CD8-positive, alpha-beta memory T cell (primary cell): ENCODE results near the gene RPS5. TPM values are rescaled to one million over a fixed set of nuclear protein-coding genes. Genes with fewer than 3 reads are reported as not detected.

Source experiments
- CTCF ChIA-PET: fragments of 350-600 bp; sonication (Branson Sonifier 250); formaldehyde crosslinking; loops from one replicate; lab custom pipeline; 2021; ENCODE audit warnings: antibody characterized with exemption; lab: Charles Lee
- POLR2A ChIA-PET: fragments of 350-600 bp; sonication (Branson Sonifier 250); formaldehyde crosslinking; loops from one replicate; lab custom pipeline; 2021; ENCODE audit warnings: antibody characterized with exemption; lab: Charles Lee
- DNase-seq, 5 donors: peaks; one replicate each; pipeline versions ENCODE4 v3.0.0 to v3.0.0-alpha.2; 2020 to 2022; ENCODE audit warnings: mixed read lengths in 1 of 5
- H3K27ac ChIP-seq: one replicate; pipeline ENCODE4 v1.7.0; 2013; ENCODE audit warnings: low read depth, mild to moderate bottlenecking, low read length, moderate library complexity
- H3K27me3 ChIP-seq: 2 replicates; pipeline ENCODE4 v1.7.0; 2013; ENCODE audit warnings: low read length, mild to moderate bottlenecking; ENCODE audit not compliant: insufficient read depth, poor library complexity, severe bottlenecking
- H3K36me3 ChIP-seq: 2 replicates; pipeline ENCODE4 v1.7.0; 2013; ENCODE audit warnings: mild to moderate bottlenecking, low read length, moderate library complexity; ENCODE audit not compliant: insufficient read depth
- H3K4me1 ChIP-seq: 2 replicates; pipeline ENCODE4 v1.7.0; 2013; ENCODE audit warnings: mild to moderate bottlenecking, low read length, moderate library complexity; ENCODE audit not compliant: insufficient read depth
- H3K4me3 ChIP-seq: 2 replicates; pipeline ENCODE4 v1.7.0; 2013; ENCODE audit warnings: mild to moderate bottlenecking, low read length
- H3K9me3 ChIP-seq: 2 replicates; pipeline ENCODE4 v1.7.0; 2013; ENCODE audit warnings: mild to moderate bottlenecking, low read length
- H3K27ac Mint-ChIP-seq, 8 donors: one replicate each; pipeline ENCODE4 v1.8.0; 2020 to 2021; ENCODE audit warnings: mixed read lengths in 8 of 8, mild to moderate bottlenecking in 6 of 8, inconsistent platforms in 3 of 8, moderate library complexity in 3 of 8
- H3K27me3 Mint-ChIP-seq, 2 donors: one replicate each; pipeline ENCODE4 v1.8.0; 2020 to 2021; ENCODE audit warnings: mixed read lengths in 2 of 2, mild to moderate bottlenecking in 1 of 2, moderate library complexity in 1 of 2
- H3K36me3 Mint-ChIP-seq, 3 donors: one replicate each; pipeline ENCODE4 v1.8.0; 2020 to 2021; ENCODE audit warnings: mixed read lengths in 3 of 3, inconsistent platforms in 1 of 3, mild to moderate bottlenecking in 1 of 3
- H3K4me1 Mint-ChIP-seq, 3 donors: one replicate each; pipeline ENCODE4 v1.8.0; 2020 to 2021; ENCODE audit warnings: mixed read lengths in 3 of 3, inconsistent platforms in 1 of 3, mild to moderate bottlenecking in 1 of 3
- H3K4me3 Mint-ChIP-seq, 7 donors: one replicate each; pipeline ENCODE4 v1.8.0; 2020 to 2021; ENCODE audit warnings: mixed read lengths in 7 of 7, mild to moderate bottlenecking in 6 of 7, moderate library complexity in 4 of 7, inconsistent platforms in 2 of 7
- H3K9me3 Mint-ChIP-seq, 5 donors: one replicate each; pipeline ENCODE4 v1.8.0; 2020 to 2022; ENCODE audit warnings: mixed read lengths in 5 of 5, mild to moderate bottlenecking in 3 of 5, moderate library complexity in 2 of 5, inconsistent platforms in 1 of 5
- polyA plus RNA-seq: library from polyadenylated mRNA; unstranded; fragments of 300-500 nt; fragmentation: Illumina TruSeq; gene quantifications from one replicate; pipeline ENCODE4 v1.2.3, GENCODE V29; 2021
- total RNA-seq, 2 experiments: library from RNA; stranded (reverse); gene quantifications; one replicate each; pipeline ENCODE4 v1.2.3, GENCODE V29; 2021

Gene RPS5
- total and polyA plus RNA-seq, 3 experiments from 2014 or later: 1,069 to 1,639 (median 1,588) TPM

GRCh38 chr19:58354478-58355030 lies 32.5 kb upstream of the RPS5 start:
- H3K27ac Mint-ChIP-seq: no peak overlapping the region
- H3K9me3 Mint-ChIP-seq: peaks cover 0 to 2% (median 0%) of the 10 kb centered on the region in 5 donors
- POLR2A ChIA-PET: no interaction called here
- Histone ChIP-seq H3K36me3 (no peaks in the 10 kb centered on the region), H3K27me3 (no peaks in the 10 kb centered on the region), H3K27ac (no peak overlapping the region), H3K4me3 (no peak overlapping the region), H3K4me1 (peaks cover 10% of the 10 kb centered on the region), H3K9me3 (no peaks in the 10 kb centered on the region)
- peaks cover 0 to 2% of the 10 kb centered on the region in 2 donors for H3K27me3 Mint-ChIP-seq
- no peak for DNase-seq
- peaks cover 0 to 12% (median 3%) of the 10 kb centered on the region in 3 donors for H3K36me3 Mint-ChIP-seq
- peaks cover 3 to 40% (median 15%) of the 10 kb centered on the region in 3 donors for H3K4me1 Mint-ChIP-seq
- CTCF ChIA-PET: no interaction called here
- peak overlapping the region in 2 of 7 donors; percentile 2 to 73 for H3K4me3 Mint-ChIP-seq

- peak overlapping the region; percentile 16 to 76 (median 54) for H3K4me3 Mint-ChIP-seq
- H3K4me1 ChIP-seq: peaks cover 10% of the 10 kb centered on the region
- no peak overlapping the region for H3K4me3 ChIP-seq
- H3K9me3 ChIP-seq: no peaks in the 10 kb centered on the region
- H3K27ac ChIP-seq: no peak overlapping the region
- H3K27me3 ChIP-seq: no peaks in the 10 kb centered on the region
- H3K27ac Mint-ChIP-seq: peak overlapping the region in 4 of 8 donors; percentile 17 to 51 (median 40)
- ChIA-PET POLR2A (interaction anchor here (1.2 to 1.9 kb wide), 2 partner anchors 8 to 29 kb away, joined by 4 to 16 read pairs; partner anchors contain the start of gene ZSCAN22), CTCF (no interaction called here)
- H3K27me3 Mint-ChIP-seq: peaks cover 0 to 2% of the 10 kb centered on the region in 2 donors
- no peak for DNase-seq
- H3K36me3 Mint-ChIP-seq: peaks cover 0 to 10% (median 2%) of the 10 kb centered on the region in 3 donors
- H3K4me1 Mint-ChIP-seq: peaks cover 0 to 37% (median 13%) of the 10 kb centered on the region in 3 donors
- no peaks in the 10 kb centered on the region for H3K36me3 ChIP-seq
- peaks cover 0 to 2% (median 0%) of the 10 kb centered on the region in 5 donors for H3K9me3 Mint-ChIP-seq
Observed at GRCh38 chr19:58355215-58355796, 31.8 kb upstream of the RPS5 start.

- POLR2A ChIA-PET: interaction anchor here (0.5 to 1.9 kb wide), 7 partner anchors 9 to 298 kb away, joined by 3 to 16 read pairs (median 3); partner anchors contain the start of genes ZNF132, ZNF274, ZNF837 and ZSCAN22
- H3K4me1 ChIP-seq: peaks cover 10% of the 10 kb centered on the region
- H3K36me3 ChIP-seq: no peaks in the 10 kb centered on the region
- H3K27ac Mint-ChIP-seq: peak overlapping the region in 2 of 8 donors; percentile 24
- no peaks in the 10 kb centered on the region for H3K9me3 ChIP-seq
- CTCF ChIA-PET: interaction anchor here (1.1 to 1.2 kb wide), 2 partner anchors 128 to 164 kb away, joined by 3 to 4 read pairs; no protein-coding TSS in a partner anchor
- H3K4me3 Mint-ChIP-seq: peak overlapping the region; percentile 52 to 76 (median 66)
- no peaks in the 10 kb centered on the region for H3K27me3 ChIP-seq
- peak overlapping the region; percentile 47 for H3K4me3 ChIP-seq
- H3K9me3 Mint-ChIP-seq: peaks cover 0 to 2% (median 0%) of the 10 kb centered on the region in 5 donors
- peak in 4 of 5 donors; percentile 12 to 70 (median 56) for DNase-seq
- no peak overlapping the region for H3K27ac ChIP-seq
- H3K4me1 Mint-ChIP-seq: peaks cover 0 to 37% (median 13%) of the 10 kb centered on the region in 3 donors
- H3K36me3 Mint-ChIP-seq: peaks cover 0 to 6% (median 2%) of the 10 kb centered on the region in 3 donors
- peaks cover 0 to 2% of the 10 kb centered on the region in 2 donors for H3K27me3 Mint-ChIP-seq
Observed at GRCh38 chr19:58355908-58356765, 30.9 kb upstream of the RPS5 start.

DNA sequence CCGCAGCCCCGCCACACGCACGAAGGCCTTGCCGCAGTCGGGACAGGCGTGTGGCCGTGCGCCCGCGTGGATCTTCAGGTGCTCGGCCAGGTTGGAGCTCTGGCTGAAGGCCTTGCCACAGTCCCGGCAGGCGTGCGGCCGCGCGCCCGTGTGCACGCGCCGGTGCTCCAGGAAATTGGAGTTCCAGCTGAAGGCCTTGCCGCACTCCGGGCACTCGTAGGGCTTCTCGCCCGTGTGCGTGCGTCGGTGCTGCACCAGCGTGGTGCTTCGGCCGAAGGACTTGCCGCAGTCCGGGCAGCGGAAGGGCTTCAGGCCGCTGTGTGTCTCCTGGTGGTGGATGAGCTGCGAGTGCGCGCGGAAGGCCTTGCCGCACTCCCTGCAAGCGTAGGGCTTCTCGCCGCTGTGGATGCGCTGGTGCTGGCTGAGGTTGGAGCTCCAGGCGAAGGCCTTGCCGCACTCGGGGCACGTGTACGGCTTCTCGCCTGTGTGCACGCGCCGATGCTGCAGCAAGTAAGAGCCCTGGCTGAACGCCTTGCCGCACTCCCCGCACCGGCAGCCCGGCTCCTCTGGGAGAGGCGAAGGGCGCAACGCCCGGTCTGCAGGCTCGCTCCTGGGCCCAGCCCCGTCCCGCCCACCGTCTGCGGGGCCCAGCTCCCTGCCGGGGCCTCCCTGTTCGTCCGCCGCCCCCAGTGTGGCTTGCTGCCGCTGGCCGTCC lies 30.1 kb upstream of the RPS5 start:
- H3K9me3 ChIP-seq: no peaks in the 10 kb centered on the region
- POLR2A ChIA-PET: interaction anchor here (0.5 to 1.9 kb wide), 8 partner anchors 10 to 299 kb away, joined by 3 to 16 read pairs (median 3); partner anchors contain the start of genes ZNF132, ZNF274, ZNF837 and ZSCAN22
- H3K36me3 ChIP-seq: no peaks in the 10 kb centered on the region
- H3K27ac Mint-ChIP-seq: peak overlapping the region in 2 of 8 donors; percentile 24 to 32
- H3K4me1 Mint-ChIP-seq: peaks cover 3 to 40% (median 15%) of the 10 kb centered on the region in 3 donors
- H3K4me3 ChIP-seq: peak overlapping the region; percentile 47
- H3K27ac ChIP-seq: no peak overlapping the region
- H3K4me3 Mint-ChIP-seq: peak overlapping the region in 5 of 7 donors; percentile 63 to 76 (median 66)
- CTCF ChIA-PET: interaction anchor here (1.1 to 1.2 kb wide), 2 partner anchors 129 to 163 kb away, joined by 3 to 4 read pairs; no protein-coding TSS in a partner anchor
- peaks cover 0 to 5% (median 2%) of the 10 kb centered on the region in 3 donors for H3K36me3 Mint-ChIP-seq
- peaks cover 0 to 2% of the 10 kb centered on the region in 2 donors for H3K27me3 Mint-ChIP-seq
- H3K4me1 ChIP-seq: peaks cover 14% of the 10 kb centered on the region
- no peaks in the 10 kb centered on the region for H3K27me3 ChIP-seq
- no peak for DNase-seq
- peaks cover 0 to 2% (median 0%) of the 10 kb centered on the region in 5 donors for H3K9me3 Mint-ChIP-seq

DNA sequence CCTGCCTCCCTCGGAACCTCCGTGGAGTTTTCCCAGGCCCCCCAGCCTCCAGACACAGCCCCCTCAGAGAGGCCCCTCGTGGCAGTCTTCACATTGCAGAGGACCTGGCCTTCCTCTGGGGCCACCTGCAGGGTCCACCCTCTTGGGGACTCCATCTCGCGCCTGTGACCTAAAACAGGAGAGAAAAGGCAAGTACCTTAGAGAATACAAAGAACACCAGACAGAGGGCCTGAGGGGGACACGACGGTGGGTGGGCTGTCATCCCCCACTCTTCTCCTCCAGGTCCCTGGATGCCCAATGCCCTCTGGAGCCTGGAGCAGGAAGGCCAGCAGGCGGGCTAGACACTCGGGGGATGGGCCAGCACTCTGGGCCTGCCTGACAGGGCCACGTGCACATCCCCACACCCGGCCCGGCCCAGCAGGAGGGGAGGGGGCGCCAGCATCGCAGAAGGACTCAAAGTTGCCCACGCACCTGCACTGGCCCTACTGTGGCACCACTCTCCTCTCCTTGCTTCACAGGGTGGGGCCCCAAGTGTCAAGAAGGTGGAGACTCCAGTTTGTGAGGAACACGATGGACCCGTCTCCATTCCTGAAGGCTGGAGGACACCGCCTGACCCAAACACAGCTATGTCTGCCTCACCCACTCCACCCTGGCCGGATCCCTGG lies 29.5 kb upstream of the RPS5 start:
- Mint-ChIP-seq H3K4me1 (peaks cover 6 to 42% (median 17%) of the 10 kb centered on the region in 3 donors), H3K4me3 (peak overlapping the region in 3 of 7 donors; percentile 38 to 47 (median 41)), H3K27ac (peak overlapping the region in 1 of 8 donors; percentile 32), H3K27me3 (peaks cover 0 to 2% of the 10 kb centered on the region in 2 donors), H3K9me3 (no peaks in the 10 kb centered on the region), H3K36me3 (peaks cover 0 to 4% (median 0%) of the 10 kb centered on the region in 3 donors)
- ChIA-PET CTCF (no interaction called here), POLR2A (interaction anchor here (1.9 kb wide), 1 partner anchor 10 kb away, joined by 16 read pairs; no protein-coding TSS in a partner anchor)
- H3K27me3 ChIP-seq: no peaks in the 10 kb centered on the region
- no peak overlapping the region for H3K4me3 ChIP-seq
- no peak for DNase-seq
- peaks cover 15% of the 10 kb centered on the region for H3K4me1 ChIP-seq
- H3K27ac ChIP-seq: no peak overlapping the region
- no peaks in the 10 kb centered on the region for H3K9me3 ChIP-seq
- H3K36me3 ChIP-seq: no peaks in the 10 kb centered on the region

DNA sequence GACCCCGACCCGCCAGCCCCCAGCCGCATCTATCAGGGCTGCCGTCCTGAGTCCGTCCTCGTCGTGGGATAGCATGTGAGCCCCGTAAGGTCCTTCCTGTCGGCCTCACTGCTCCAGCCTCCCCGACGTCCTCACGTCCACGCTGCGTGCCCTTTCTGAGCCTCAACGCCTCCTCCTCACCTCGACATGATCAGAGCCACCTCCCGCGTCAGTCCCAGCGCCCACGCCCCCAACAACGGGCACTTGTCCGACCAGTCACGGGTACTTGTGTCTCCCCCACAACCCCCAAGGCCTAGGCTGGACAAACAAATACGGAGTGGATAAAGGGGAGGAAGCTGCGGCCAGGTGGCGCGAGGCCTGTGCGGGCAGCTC lies 25.2 kb upstream of the RPS5 start:
- CTCF ChIA-PET: interaction anchor here (1.4 to 2.1 kb wide), 3 partner anchors 15 to 158 kb away, joined by 5 to 13 read pairs (median 6); partner anchors contain the start of gene ZBTB45
- POLR2A ChIA-PET: interaction anchor here (0.9 to 2.5 kb wide), 8 partner anchors 9 to 179 kb away, joined by 5 to 16 read pairs (median 8); partner anchors contain the start of genes ZNF132, ZNF274, ZNF837 and ZSCAN22
- H3K4me3 Mint-ChIP-seq: peak overlapping the region; percentile 85 to 100 (median 93)
- peak overlapping the region; percentile 97 for H3K4me3 ChIP-seq
- H3K27ac ChIP-seq: peak overlapping the region; percentile 77
- H3K4me1 Mint-ChIP-seq: peaks cover 6 to 26% (median 11%) of the 10 kb centered on the region in 3 donors
- no peaks in the 10 kb centered on the region for H3K27me3 ChIP-seq
- H3K36me3 ChIP-seq: no peaks in the 10 kb centered on the region
- peak in 2 of 5 donors; percentile 22 to 66 for DNase-seq
- peaks cover 14% of the 10 kb centered on the region for H3K4me1 ChIP-seq
- H3K27me3 Mint-ChIP-seq: no peaks in the 10 kb centered on the region
- peak overlapping the region; percentile 85 to 98 (median 94) for H3K27ac Mint-ChIP-seq
- peaks cover 0 to 6% (median 0%) of the 10 kb centered on the region in 3 donors for H3K36me3 Mint-ChIP-seq
- no peaks in the 10 kb centered on the region for H3K9me3 ChIP-seq
- no peaks in the 10 kb centered on the region for H3K9me3 Mint-ChIP-seq
